ENCODE data around the gene SDK1. TPM values are rescaled to one million over a fixed set of nuclear protein-coding genes. Genes with fewer than 3 reads are reported as not detected.

SDK1 gene
- total and polyA plus RNA-seq, 4 donors, result 0.12 to 0.47 (median 0.36) TPM

- WGBS, result 81% methylated on average over 10 of the region's 10 CpGs
- H3K4me1 ChIP-seq (ENCODE audit: control insufficient read depth in 4 of 4, insufficient read depth in 4 of 4, low read length in 3 of 4), result no peaks in the 10 kb centered on the region
- H3K9me3 ChIP-seq (ENCODE audit: control insufficient read depth in 4 of 4, low read length in 3 of 4), result peaks cover 0 to 3% (median 0%) of the 10 kb centered on the region in 4 donors
- no peak for TF ChIP-seq YY1 (IDR thresholded peaks at IDR 0.05)
- TF ChIP-seq, protein P1, sequence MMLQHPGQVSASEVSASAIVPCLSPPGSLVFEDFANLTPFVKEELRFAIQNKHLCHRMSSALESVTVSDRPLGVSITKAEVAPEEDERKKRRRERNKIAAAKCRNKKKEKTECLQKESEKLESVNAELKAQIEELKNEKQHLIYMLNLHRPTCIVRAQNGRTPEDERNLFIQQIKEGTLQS (IDR thresholded peaks at IDR 0.05), result no peak
- no peak for TF ChIP-seq FOXA1 (IDR thresholded peaks at IDR 0.05)
- TF ChIP-seq EGR1 (IDR thresholded peaks at IDR 0.05; ENCODE audit: low read depth in 2 of 2), result no peak
- no peak for TF ChIP-seq RXRA (IDR thresholded peaks at IDR 0.05)
- no peak for TF ChIP-seq TAF1 (conservative IDR thresholded peaks at IDR 0.05)
- TF ChIP-seq NR2F2 (IDR thresholded peaks at IDR 0.05), result no peak
- no peak for TF ChIP-seq SP1 (IDR thresholded peaks at IDR 0.05)
- no peak for TF ChIP-seq MAX (IDR thresholded peaks at IDR 0.05)
- no peak for TF ChIP-seq JUND (IDR thresholded peaks at IDR 0.05)
- TF ChIP-seq, protein P2, sequence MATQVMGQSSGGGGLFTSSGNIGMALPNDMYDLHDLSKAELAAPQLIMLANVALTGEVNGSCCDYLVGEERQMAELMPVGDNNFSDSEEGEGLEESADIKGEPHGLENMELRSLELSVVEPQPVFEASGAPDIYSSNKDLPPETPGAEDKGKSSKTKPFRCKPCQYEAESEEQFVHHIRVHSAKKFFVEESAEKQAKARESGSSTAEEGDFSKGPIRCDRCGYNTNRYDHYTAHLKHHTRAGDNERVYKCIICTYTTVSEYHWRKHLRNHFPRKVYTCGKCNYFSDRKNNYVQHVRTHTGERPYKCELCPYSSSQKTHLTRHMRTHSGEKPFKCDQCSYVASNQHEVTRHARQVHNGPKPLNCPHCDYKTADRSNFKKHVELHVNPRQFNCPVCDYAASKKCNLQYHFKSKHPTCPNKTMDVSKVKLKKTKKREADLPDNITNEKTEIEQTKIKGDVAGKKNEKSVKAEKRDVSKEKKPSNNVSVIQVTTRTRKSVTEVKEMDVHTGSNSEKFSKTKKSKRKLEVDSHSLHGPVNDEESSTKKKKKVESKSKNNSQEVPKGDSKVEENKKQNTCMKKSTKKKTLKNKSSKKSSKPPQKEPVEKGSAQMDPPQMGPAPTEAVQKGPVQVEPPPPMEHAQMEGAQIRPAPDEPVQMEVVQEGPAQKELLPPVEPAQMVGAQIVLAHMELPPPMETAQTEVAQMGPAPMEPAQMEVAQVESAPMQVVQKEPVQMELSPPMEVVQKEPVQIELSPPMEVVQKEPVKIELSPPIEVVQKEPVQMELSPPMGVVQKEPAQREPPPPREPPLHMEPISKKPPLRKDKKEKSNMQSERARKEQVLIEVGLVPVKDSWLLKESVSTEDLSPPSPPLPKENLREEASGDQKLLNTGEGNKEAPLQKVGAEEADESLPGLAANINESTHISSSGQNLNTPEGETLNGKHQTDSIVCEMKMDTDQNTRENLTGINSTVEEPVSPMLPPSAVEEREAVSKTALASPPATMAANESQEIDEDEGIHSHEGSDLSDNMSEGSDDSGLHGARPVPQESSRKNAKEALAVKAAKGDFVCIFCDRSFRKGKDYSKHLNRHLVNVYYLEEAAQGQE (IDR thresholded peaks at IDR 0.05), result no peak
- no peak for TF ChIP-seq ZBTB33 (IDR thresholded peaks at IDR 0.05)
- TF ChIP-seq HNF4A (conservative IDR thresholded peaks at IDR 0.05), result no peak
- no peak overlapping the region for H3K27ac ChIP-seq (ENCODE audit: low read depth in 1 of 2, low read length in 2 of 2)
- no peaks in the 10 kb centered on the region for H3K36me3 ChIP-seq (ENCODE audit: control insufficient read depth in 4 of 4, insufficient read depth in 3 of 4, low read depth in 1 of 4, low read length in 3 of 4)
- H3K4me3 ChIP-seq (ENCODE audit: low read depth in 1 of 3, low read length in 3 of 3), result no peak overlapping the region
- H3K27me3 ChIP-seq (ENCODE audit: control insufficient read depth in 4 of 4, insufficient read depth in 4 of 4, low read length in 3 of 4), result no peaks in the 10 kb centered on the region
- H3K9ac ChIP-seq (ENCODE audit: low read depth in 1 of 2, low read length in 2 of 2), result no peak overlapping the region
- no peak for DNase-seq (ENCODE audit: low spot score)
These were observed 939.0 kb downstream of the SDK1 start for GRCh38 chr7:4240042-4240441.

GRCh38 chr7:4240520-4241303, 939.7 kb downstream of the SDK1 start:
- Histone ChIP-seq H3K27me3 (ENCODE audit: control insufficient read depth in 4 of 4, insufficient read depth in 4 of 4, low read length in 3 of 4) (no peaks in the 10 kb centered on the region), H3K27ac (ENCODE audit: low read depth in 1 of 2, low read length in 2 of 2) (no peak overlapping the region), H3K4me1 (ENCODE audit: control insufficient read depth in 4 of 4, insufficient read depth in 4 of 4, low read length in 3 of 4) (no peaks in the 10 kb centered on the region), H3K9ac (ENCODE audit: low read depth in 1 of 2, low read length in 2 of 2) (no peak overlapping the region), H3K9me3 (ENCODE audit: control insufficient read depth in 4 of 4, low read length in 3 of 4) (peaks cover 0 to 3% (median 0%) of the 10 kb centered on the region in 4 donors), H3K36me3 (ENCODE audit: control insufficient read depth in 4 of 4, insufficient read depth in 3 of 4, low read depth in 1 of 4, low read length in 3 of 4) (no peaks in the 10 kb centered on the region), H3K4me3 (ENCODE audit: low read depth in 1 of 3, low read length in 3 of 3) (no peak overlapping the region)
- 59% methylated on average over 19 of the region's 19 CpGs for WGBS
- TF ChIP-seq ZBTB33 (IDR thresholded peaks at IDR 0.05), result no peak
- no peak for TF ChIP-seq NR2F2 (IDR thresholded peaks at IDR 0.05)
- TF ChIP-seq TAF1 (conservative IDR thresholded peaks at IDR 0.05), result no peak
- no peak for TF ChIP-seq HNF4A (conservative IDR thresholded peaks at IDR 0.05)
- no peak for DNase-seq (ENCODE audit: low spot score)

Data from liver (tissue), 9 donors.